Activated CD4-positive, alpha-beta T cell treated with anti-CD3 and anti-CD28 coated beads, Interleukin-2, Interleukin-6, amounts not matched to agents 100 ng/mL and 50 ng/mL, durations not matched to agents 16 hours and 8 hours (primary cell): ENCODE results near the gene CNDP1.
"Not testable (repeated sequence)": the region's sequence is repeated elsewhere in the genome, so short reads cannot be mapped to it uniquely, and the experiment has no call there.

Experiments
- DNase-seq: peaks from one replicate; pipeline ENCODE4 v3.0.0-alpha.2; 2020

CNDP1 gene

DNA sequence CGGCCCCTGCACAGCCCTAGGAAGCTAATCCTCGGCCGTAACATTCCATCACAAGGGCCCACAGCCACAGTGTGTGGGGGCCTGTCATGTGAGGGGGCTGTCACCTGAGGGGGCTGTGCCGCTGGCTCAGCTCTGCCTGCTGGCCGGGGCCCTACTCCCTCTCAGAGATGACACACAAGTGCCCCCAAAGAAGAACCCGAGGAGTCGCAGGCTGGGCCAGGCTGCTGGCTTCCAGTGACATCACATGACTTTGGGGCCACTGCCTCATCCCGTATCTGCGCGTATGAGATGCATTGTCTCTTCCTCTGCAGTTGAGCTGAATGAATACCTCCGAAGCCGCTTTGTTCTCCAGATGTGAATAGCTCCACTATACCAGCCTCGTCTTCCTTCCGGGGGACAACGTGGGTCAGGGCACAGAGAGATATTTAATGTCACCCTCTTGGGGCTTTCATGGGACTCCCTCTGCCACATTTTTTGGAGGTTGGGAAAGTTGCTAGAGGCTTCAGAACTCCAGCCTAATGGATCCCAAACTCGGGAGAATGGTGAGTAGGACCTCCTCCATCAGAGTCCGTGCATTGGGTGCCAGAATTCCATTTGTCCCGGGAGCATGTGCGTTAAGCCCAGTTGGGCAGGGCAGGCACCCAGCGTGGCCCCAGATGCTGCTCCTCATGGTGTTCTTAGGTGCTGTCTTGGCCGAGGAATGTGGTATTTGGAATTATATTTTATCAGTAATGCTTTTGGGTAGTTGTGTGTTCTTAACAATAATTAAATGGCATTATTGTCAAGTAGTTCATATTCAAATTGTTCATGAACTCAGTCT, at the start of gene CNDP1:
CNDP1 (plus strand) TSS at position 351 of the 820 bp plus-strand sequence; CDS start at position 519, 168 bp downstream.
- no peak for DNase-seq

- no peak for DNase-seq
These were observed 48.0 kb upstream of the CNDP1 start for GRCh38 chr18:74486119-74486849.

DNA sequence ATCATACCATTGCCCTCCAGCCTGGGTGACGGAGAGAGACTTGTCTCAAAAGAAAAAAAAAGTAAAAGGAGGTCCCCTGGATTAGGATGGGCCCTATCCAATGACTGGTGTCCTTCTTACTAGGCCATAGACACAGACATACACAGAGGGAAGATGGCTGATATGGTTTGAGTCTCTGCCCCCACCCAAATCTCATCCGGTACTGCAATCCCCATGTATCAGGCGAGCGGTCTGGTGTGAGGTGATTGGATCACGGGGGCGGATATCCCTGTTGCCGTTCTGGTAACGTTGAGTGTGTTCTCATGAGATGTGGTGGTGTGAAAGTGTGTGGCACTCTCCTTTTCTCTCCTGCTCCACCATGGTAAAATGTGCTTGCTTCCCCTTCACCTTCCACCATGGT, 45.9 kb upstream of the CNDP1 start:
- DNase-seq: no peak

DNA sequence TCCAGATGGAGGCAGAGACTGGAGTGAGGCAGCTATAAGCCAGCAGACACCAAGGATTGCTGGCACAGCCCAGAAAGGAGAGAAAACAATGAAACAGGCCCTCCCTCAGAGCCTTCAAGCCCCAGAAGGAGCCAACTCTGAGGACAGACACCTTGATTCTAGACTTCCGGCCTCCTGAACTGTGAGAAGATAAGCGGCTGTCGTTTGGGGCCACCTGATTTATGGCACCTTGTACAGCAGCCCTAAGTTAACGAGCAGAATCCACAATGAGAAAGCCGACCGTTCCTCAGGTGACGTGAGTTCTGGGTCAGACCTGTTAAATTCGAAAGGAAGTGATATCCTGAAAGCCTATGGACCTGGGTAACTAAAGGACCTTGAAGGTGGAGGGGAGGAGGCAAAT, 45.4 kb upstream of the CNDP1 start:
- DNase-seq: no peak

DNA sequence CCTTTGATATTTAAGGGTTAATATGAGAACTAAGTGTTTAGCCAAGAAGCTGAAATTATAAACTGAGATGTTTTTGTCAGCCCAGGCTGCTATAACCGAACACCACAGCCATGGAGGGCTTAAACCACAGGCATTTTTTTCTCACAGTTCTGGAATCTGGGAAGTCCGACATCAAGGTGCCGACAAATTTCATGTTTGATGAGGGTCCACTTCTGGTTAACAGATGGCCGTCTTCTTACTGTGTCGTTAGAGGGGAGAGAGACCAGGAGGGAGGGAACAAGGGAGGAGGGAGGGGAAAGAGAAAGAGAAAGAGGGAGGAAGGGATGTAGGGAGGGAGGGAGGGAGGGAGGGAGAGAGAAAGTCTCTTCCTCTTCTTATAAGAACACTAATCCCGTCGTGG, 44.6 kb upstream of the CNDP1 start:
- DNase-seq: no peak

DNA sequence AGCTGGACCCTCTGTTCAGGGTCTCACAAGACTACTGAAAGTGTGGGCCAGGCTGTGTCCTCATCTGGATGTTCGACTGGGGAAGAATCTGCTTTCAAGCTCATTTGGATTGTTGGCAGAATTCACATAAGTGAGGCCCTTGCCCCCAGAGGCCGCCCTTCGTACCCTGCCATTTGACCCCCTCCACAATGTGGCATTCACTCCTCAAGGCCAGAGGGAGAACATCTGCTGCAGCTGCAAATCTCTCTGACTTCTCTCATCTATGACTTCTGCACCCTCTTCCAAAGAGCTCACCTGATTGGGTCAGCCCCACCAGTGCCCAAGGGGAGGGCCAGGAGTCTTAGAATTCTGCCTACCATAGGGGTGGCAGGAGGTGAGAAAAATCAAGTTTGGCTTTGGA, 42.0 kb upstream of the CNDP1 start:
- no peak for DNase-seq

- DNase-seq: peak; percentile 50
These were observed 40.6 kb upstream of the CNDP1 start for GRCh38 chr18:74493689-74494088.

DNA sequence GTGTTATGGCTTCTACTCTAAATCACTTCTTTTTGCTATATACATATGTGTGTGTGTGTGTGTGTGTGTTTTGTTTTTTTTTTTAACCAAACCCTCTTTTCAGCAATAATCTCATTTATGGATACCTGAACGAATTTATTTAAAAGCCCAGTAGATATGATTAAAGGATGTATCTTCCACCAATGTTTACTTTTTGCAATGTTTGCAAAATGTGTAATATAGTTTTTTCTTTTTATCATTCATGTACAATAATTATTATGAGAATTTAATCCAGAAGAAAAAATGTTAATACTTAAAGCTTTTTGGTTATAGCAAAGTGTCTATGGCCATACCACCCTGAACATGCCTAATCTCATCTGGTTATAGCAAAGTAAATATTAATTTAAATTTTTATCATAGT, 39.8 kb upstream of the CNDP1 start:
- no peak for DNase-seq

GRCh38 chr18:74495581-74496507, 38.5 kb upstream of the CNDP1 start, which contains the start of gene CNDP2:
Gene CNDP2 (plus strand): TSS chr18:74496363. CDS start chr18:74499974, 3,611 bp downstream.
- peak; percentile 100 for DNase-seq

DNA sequence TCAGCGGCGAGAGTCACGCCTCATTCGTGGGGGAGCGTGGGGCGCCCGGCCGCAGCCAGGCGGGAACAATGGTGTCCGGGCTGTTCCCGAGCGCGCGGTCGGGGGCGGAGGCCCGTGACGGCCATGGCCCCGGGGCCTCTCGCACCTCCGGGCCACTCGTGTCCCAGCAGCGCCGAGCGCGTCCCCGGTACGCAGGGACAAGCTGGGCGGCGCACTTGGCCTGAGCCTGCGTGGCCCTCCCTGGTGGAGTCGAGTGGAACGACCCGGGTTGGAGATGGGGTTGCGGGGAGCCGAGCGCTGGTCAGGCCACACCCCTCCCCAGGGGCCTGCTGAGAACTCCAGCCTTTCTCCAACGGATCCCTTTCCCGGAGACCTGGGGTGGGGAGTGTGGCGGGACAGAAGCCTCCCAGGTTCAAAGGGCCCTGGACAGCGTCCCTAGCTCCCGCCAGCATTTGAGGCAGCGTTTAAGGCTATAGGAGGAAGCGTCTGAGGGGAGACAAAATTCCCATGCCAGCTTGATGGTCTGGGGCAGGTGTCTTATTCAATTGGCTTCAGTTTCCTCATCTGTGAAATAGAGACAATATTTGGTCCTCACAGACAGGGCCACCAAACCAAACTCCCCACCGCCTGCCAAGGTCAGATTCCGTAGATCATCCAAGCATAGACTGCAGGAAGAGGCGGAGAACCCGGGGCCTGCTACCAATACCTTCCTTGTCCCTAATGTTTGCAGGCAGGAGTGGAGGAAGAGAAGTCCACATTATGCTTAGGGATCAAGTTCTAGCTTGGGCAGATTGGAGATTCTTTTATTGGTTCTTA, 37.6 kb upstream of the CNDP1 start:
- peak; percentile 50 for DNase-seq

DNA sequence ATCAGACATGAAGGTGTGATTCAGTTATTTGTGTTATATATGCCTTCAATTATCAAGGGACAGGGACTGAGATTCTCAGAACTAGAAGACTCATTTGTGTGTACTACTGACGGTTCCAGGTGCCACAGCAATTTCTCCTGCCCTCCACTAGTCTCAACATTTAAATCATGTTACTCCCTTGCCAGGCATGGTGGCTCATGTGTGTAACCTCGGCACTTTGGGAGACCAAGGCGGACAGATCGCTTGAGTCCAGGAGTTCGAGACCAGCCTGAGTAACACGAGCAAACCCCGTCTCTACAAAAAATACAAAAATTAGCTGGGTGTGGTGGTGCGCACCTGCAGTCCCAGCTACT, 37.0 kb upstream of the CNDP1 start:
- DNase-seq: peak; percentile 21

- DNase-seq: no peak
These were observed 36.5 kb upstream of the CNDP1 start for GRCh38 chr18:74497778-74498177.

DNA sequence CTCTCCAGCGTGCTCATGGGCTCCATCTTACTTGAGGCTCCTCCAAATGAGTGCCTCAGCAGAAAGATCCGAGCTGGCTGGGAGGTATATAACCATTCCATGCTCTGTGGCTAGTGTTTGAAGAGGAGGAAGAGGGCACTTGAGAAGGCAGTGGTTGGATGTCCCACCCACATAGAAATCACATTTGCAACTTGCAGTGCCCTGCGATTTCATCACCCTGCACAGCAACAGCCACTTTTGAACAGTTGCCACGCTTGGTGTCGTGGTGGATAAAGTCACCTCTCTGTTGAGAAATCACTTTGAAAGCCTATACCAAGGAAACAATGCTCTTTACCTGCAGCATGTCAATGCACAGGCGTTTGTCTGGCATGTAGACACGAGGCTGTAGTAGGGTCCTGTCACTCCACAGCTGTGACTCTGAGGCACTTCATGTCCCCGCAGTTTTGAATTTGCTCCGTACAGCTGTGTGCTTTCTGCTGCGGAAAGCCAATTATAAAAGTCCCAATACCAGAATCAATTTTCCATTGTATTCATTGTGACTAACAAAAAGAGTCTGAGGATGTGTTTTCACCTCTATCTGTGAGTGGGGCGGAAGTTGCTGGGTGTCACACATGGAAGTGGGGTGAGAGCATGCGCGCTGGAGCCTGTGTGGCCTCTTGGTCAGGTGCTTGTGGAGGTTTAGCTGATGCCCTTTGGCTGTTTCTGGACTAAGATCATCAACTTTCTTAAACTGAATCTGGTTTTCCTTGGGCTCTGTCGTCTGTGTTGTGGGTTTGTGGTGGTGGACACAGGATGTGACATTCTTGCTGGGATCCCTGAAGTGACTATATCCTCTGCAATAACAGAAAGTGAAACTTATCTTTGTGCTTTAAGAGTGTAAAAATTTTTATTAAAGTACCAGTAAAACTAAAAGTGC, 35.3 kb upstream of the CNDP1 start:
- DNase-seq: peak; percentile 87

DNA sequence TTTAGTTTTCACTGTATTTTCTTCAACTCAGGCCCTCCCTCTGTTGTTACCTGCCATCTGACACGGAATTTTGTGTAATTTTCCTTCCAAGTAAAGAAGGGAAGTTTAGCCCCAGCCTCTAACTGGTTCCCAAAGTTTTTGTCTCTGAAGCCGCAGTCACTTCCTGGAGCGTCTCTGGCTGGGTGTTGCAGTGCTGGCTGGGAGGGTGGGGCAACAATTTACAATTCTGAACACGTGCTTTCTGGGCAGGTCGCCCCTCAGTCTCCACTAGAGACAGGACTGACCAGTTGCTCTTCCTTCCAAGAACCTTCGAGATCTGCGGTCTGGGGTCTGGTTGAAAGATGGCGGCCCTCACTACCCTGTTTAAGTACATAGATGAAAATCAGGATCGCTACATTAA, 34.7 kb upstream of the CNDP1 start:
- DNase-seq: peak; percentile 76

DNA sequence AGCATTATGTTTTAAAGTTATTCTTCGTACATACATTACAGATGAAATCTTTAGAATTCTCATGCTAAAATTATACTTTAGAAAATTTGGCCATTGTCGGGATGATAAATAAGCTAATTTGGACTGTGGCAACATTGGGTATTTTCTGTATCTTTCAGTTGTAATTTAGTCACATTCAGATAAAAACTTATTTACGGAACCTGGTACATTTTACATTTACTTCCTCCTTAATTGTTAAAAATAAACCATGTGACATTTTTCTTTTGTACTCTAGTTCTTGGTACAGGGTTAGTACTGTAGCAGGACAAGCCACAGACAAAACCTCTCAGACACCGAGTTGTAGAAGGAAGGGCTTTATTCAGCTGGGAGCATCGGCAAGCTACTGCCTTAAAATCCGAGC, 33.9 kb upstream of the CNDP1 start:
- DNase-seq: no peak

DNA sequence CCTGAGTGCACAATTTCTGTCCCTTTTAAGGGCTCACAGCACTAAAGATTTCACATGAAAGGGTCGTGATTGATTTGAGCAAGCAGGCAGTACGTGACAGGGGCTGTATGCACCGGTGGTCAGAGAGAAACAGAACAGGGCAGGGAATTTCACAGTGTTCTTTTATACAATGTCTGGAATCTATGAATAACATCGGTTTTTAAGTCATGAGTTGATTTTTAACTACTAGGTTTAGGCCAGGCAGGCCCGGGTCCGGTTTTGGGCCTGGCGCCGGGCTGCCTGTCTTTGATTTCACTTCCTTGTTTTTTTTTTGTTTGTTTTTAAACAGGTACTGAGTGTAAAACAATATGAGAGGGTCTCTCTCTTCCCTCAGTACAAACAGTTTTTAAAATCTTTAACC, 33.5 kb upstream of the CNDP1 start:
- DNase-seq: not testable (repeated sequence)

- DNase-seq: no peak
These were observed 32.9 kb upstream of the CNDP1 start for GRCh38 chr18:74501386-74501785.

- no peak for DNase-seq
These were observed 31.2 kb upstream of the CNDP1 start for GRCh38 chr18:74503137-74503536.

DNA sequence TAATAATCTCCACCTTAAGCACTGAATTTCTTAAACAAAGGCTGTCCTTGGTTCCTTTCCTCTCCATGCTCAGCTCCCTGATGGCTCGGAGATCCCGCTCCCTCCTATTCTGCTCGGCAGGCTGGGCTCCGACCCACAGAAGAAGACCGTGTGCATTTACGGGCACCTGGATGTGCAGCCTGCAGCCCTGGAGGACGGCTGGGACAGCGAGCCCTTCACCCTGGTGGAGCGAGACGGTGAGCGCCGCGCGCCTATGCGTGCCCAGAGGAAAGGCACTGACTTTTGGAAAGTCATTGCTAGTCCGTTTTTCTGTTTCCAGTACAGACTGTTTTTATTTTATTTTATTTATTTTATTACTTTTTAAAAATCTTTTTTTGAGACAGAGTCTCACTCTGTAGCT, 28.5 kb upstream of the CNDP1 start:
- DNase-seq: no peak

DNA sequence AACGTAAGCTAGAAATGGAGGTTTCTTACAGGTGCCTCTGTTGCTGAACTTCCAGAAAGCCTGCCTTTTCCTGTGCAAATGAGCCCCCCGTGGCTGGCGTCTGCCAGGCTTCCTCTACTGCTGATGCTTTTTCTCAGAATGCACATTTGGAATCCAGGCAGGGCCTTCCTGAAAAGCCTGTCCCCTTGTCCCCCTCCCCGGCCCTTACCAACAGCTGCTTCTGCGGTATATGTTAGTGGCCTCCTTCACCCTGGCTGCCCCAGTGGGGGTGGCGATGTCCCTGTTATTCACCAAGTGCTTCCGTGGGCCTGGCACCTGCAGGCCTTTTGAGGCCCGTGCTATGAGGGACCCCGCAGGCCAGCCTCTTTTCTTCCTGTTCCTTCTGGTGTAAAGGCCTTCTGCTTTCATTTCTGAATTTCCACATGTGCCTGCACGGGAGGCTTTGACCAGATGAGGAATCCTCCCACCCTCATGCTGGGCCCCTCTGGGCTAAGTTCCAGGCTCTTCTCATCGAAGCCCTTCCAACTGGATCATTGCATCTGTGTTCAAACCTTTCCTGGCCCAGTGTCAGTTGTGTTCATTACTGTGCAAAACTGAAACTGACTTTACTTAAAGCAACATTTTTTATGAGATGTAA, 27.7 kb upstream of the CNDP1 start:
- no peak for DNase-seq
